Esophagus squamous epithelium (tissue), 5 donors: ENCODE data around the gene SIX6. TPM values are rescaled to one million over a fixed set of nuclear protein-coding genes. Genes with fewer than 3 reads are reported as not detected.
A peak's percentile ranks its signal among the peaks of the same experiment; 100 is the strongest.

ENCODE experiments used
- DNase-seq: peaks from one replicate; lab custom pipeline; 2025; lab: John Stamatoyannopoulos, UW
- H3K27ac ChIP-seq, 4 donors: fragments of 200-600 bp; sonication (generic); one replicate each; pipeline ENCODE4 v1.5.1; 2016 to 2019; ENCODE audit warnings: mild to moderate bottlenecking in 1 of 4
- H3K27me3 ChIP-seq, 4 donors: fragments of 200-600 bp; sonication (generic); 1 replicate in 3 of 4; 2 replicates in 1 of 4; pipeline versions ENCODE4 v1.5.1 to v1.6.0; 2017 to 2021; ENCODE audit warnings: antibody characterized with exemption in 1 of 4
- H3K36me3 ChIP-seq, 3 donors: fragments of 200-600 bp; sonication (generic); one replicate each; pipeline ENCODE4 v1.5.1; 2016 to 2019
- H3K4me1 ChIP-seq, 3 donors: fragments of 200-600 bp; sonication (generic); one replicate each; pipeline ENCODE4 v1.5.1; 2017 to 2019
- H3K4me3 ChIP-seq, 4 donors: fragments of 200-600 bp; sonication (generic); 1 replicate in 3 of 4; 2 replicates in 1 of 4; pipeline ENCODE4 v1.5.1; 2016 to 2019; ENCODE audit warnings: mild to moderate bottlenecking in 2 of 4, moderate library complexity in 1 of 4
- H3K9me3 ChIP-seq, 3 donors: fragments of 200-600 bp; sonication (generic); one replicate each; pipeline ENCODE4 v1.5.1; 2016 to 2019
- CTCF ChIP-seq, 6 experiments: fragments of 450-650 bp in 4 of 6; fragments of 200-600 bp in 2 of 6; sonication (generic) in 2 of 6; IDR thresholded peaks; one replicate each; pipeline ENCODE4 v1.5.1; 2016 to 2019; ENCODE audit warnings: antibody characterized with exemption in 6 of 6, mild to moderate bottlenecking in 4 of 6, moderate library complexity in 4 of 6
- POLR2A ChIP-seq, 4 donors: fragments of 450-650 bp; IDR thresholded peaks; one replicate each; pipeline ENCODE4 v1.6.1; 2017; ENCODE audit warnings: antibody characterized with exemption in 4 of 4, mild to moderate bottlenecking in 4 of 4, moderate library complexity in 3 of 4
- WGBS, 2 donors: methylation state at CpG; one replicate each; pipeline ENCODE4 v1.1.5; 2018; 5-methylcytosine and 5-hydroxymethylcytosine counted together
- intact Hi-C: fragments of 100-400 bp; cut with DNase I; formaldehyde crosslinking; loops from one replicate; pipeline ENCODE4 v1.15.0; 2022
- total RNA-seq, 4 donors: library from RNA; depleted of rRNA; stranded (reverse); fragments of >200 nt; gene quantifications; one replicate each; pipeline ENCODE4 v1.1.0, GENCODE V29; 2016
- donor health status: DM: yes; HTN: yes; CAD: no.

The SIX6 gene
- total RNA-seq, 4 donors from 2014 or later: not detected

GRCh38 chr14:60509438-60510253, 700 bp downstream of the SIX6 start:
- H3K27me3 ChIP-seq: peaks cover 29 to 100% (median 71%) of the 10 kb centered on the region in 4 donors
- TF ChIP-seq CTCF (IDR thresholded peaks at IDR 0.05) (no peak), POLR2A (IDR thresholded peaks at IDR 0.05) (no peak)
- H3K36me3 ChIP-seq: no peaks in the 10 kb centered on the region
- H3K9me3 ChIP-seq: no peaks in the 10 kb centered on the region
- peaks cover 4 to 49% (median 13%) of the 10 kb centered on the region in 3 donors for H3K4me1 ChIP-seq
- H3K4me3 ChIP-seq: no peak overlapping the region
- no peak overlapping the region for H3K27ac ChIP-seq
- intact Hi-C loops: no loop called here
- no peak for DNase-seq
- 0 to 12% methylated on average over 1 to 12 of the region's 58 CpGs for WGBS, 2 donors

GRCh38 chr14:60510254-60510950, 1.5 kb downstream of the SIX6 start:
- DNase-seq: no peak
- Histone ChIP-seq H3K27me3 (peaks cover 34 to 100% (median 71%) of the 10 kb centered on the region in 4 donors), H3K4me1 (peaks cover 10 to 56% (median 14%) of the 10 kb centered on the region in 3 donors), H3K4me3 (peak overlapping the region in 1 of 4 donors; percentile 43), H3K36me3 (no peaks in the 10 kb centered on the region), H3K9me3 (peaks cover 0 to under 1% (median 0%) of the 10 kb centered on the region in 3 donors), H3K27ac (no peak overlapping the region)
- intact Hi-C loops: no loop called here
- no peak for TF ChIP-seq POLR2A (IDR thresholded peaks at IDR 0.05)
- no peak for TF ChIP-seq CTCF (IDR thresholded peaks at IDR 0.05)
- WGBS, 2 donors: 7 to 25% methylated on average over 24 to 31 of the region's 35 CpGs

- Histone ChIP-seq H3K9me3 (peaks cover 0 to 5% (median 0%) of the 10 kb centered on the region in 3 donors), H3K4me3 (peak overlapping the region in 1 of 4 donors; percentile 43), H3K36me3 (no peaks in the 10 kb centered on the region), H3K27ac (no peak overlapping the region), H3K27me3 (peaks cover 36 to 100% (median 66%) of the 10 kb centered on the region in 4 donors), H3K4me1 (peaks cover 14 to 63% (median 14%) of the 10 kb centered on the region in 3 donors)
- 12 to 21% methylated on average over 29 to 30 of the region's 49 CpGs for WGBS, 2 donors
- intact Hi-C loops: no loop called here
- no peak for DNase-seq
- no peak for TF ChIP-seq CTCF (IDR thresholded peaks at IDR 0.05)
- no peak for TF ChIP-seq POLR2A (IDR thresholded peaks at IDR 0.05)
Measured at GRCh38 chr14:60510951-60511599, 2.1 kb downstream of the SIX6 start.

- intact Hi-C loops: no loop called here
- Histone ChIP-seq H3K9me3 (peaks cover 0 to 5% (median 0%) of the 10 kb centered on the region in 3 donors), H3K4me1 (peaks cover 14 to 55% (median 14%) of the 10 kb centered on the region in 3 donors), H3K36me3 (no peaks in the 10 kb centered on the region), H3K27me3 (peaks cover 25 to 100% (median 56%) of the 10 kb centered on the region in 4 donors), H3K4me3 (no peak overlapping the region), H3K27ac (no peak overlapping the region)
- TF ChIP-seq CTCF (IDR thresholded peaks at IDR 0.05) (no peak), POLR2A (IDR thresholded peaks at IDR 0.05) (no peak)
- DNase-seq: no peak
- WGBS, 2 donors: 7 to 8% methylated on average over 2 of the region's 2 CpGs
Measured at GRCh38 chr14:60512126-60512525, 3.2 kb downstream of the SIX6 start.
